K562 (cell line): Measurements from ENCODE around the gene ZNF615. TPM values are rescaled to one million over a fixed set of nuclear protein-coding genes. Genes with fewer than 3 reads are reported as not detected.

Source experiments
- CBFA2T2 ChIP-seq: fragments of 450-650 bp; conservative IDR thresholded peaks from 2 replicates; pipeline ENCODE4 v1.6.1; 2017; ENCODE audit warnings: mild to moderate bottlenecking
- ELF1 ChIP-seq: fragments of 200-800 bp; sonication (Bioruptor generic); IDR thresholded peaks from 2 replicates; pipeline ENCODE4 v1.6.1; 2016; ENCODE audit warnings: missing genetic modification characterization, missing compliant biosample characterization
- ERF ChIP-seq: fragments of 450-650 bp; formaldehyde crosslinking; IDR thresholded peaks from 2 replicates; pipeline ENCODE4 v1.4.0; 2020; ENCODE audit warnings: mild to moderate bottlenecking, mixed read lengths
- ETV1 ChIP-seq: fragments of 450-650 bp; conservative IDR thresholded peaks from 2 replicates; pipeline ENCODE4 v1.6.1; 2016; ENCODE audit warnings: missing genetic modification characterization, control low read depth, low read depth, missing compliant biosample characterization
- ETV6 ChIP-seq, 3 experiments: fragments of 150-350 bp in 1 of 3; sonication (generic) in 1 of 3; formaldehyde crosslinking in 1 of 3; IDR thresholded peaks; 2 replicates each; pipeline versions ENCODE4 v1.6.1 to v1.8.0; 2014 to 2022; ENCODE audit warnings: borderline replicate concordance in 2 of 3, low read depth in 2 of 3, antibody characterized with exemption in 1 of 3, low read length in 1 of 3, mild to moderate bottlenecking in 1 of 3, missing genetic modification reagents in 1 of 3
- FOSL1 ChIP-seq: fragments of 200-800 bp; sonication (Bioruptor generic); conservative IDR thresholded peaks from 2 replicates; pipeline ENCODE4 v1.6.1; 2016; ENCODE audit warnings: missing genetic modification characterization, missing compliant biosample characterization
- FOXJ2 ChIP-seq: fragments of 200-800 bp; sonication (Bioruptor generic); IDR thresholded peaks from 2 replicates; pipeline ENCODE4 v1.6.1; 2016; ENCODE audit warnings: missing genetic modification characterization, missing compliant biosample characterization
- ILK ChIP-seq: fragments of 450-650 bp; IDR thresholded peaks from 2 replicates; pipeline ENCODE4 v1.6.1; 2016; ENCODE audit warnings: missing genetic modification characterization, low read depth, mild to moderate bottlenecking, missing compliant biosample characterization, moderate library complexity, borderline replicate concordance
- KAT7 ChIP-seq: sonication (generic); formaldehyde crosslinking; IDR thresholded peaks from 2 replicates; pipeline ENCODE4 v1.8.0; 2022; ENCODE audit warnings: missing genetic modification reagents, mild to moderate bottlenecking, borderline replicate concordance
- KAT8 ChIP-seq: fragments of 450-650 bp; IDR thresholded peaks from 2 replicates; pipeline ENCODE4 v1.6.1; 2016; ENCODE audit warnings: low read depth, mild to moderate bottlenecking
- KLF16 ChIP-seq: IDR thresholded peaks from 2 replicates; pipeline ENCODE4 v1.6.1; 2016; ENCODE audit warnings: antibody characterized with exemption
- NCOA2 ChIP-seq, 2 experiments: fragments of 450-650 bp; IDR thresholded peaks; 2 replicates each; pipeline ENCODE4 v1.6.1; 2018; ENCODE audit warnings: mild to moderate bottlenecking in 2 of 2, moderate library complexity in 1 of 2; ENCODE audit not compliant: partially characterized antibody in 2 of 2
- PML ChIP-seq: IDR thresholded peaks from 2 replicates; pipeline ENCODE4 v1.6.1; 2012; ENCODE audit warnings: low read length, inconsistent platforms
- RAD51 ChIP-seq: fragments of 450-650 bp; IDR thresholded peaks from 2 replicates; pipeline ENCODE4 v1.7.1; 2016; ENCODE audit warnings: low read depth, mild to moderate bottlenecking, borderline replicate concordance
- SAP30 ChIP-seq: fragments of 200-600 bp; sonication (generic); IDR thresholded peaks from 2 replicates; pipeline ENCODE4 v1.6.1; 2012; ENCODE audit warnings: borderline replicate concordance, low read depth, mild to moderate bottlenecking, moderate library complexity, low read length, control low read depth, inconsistent platforms; ENCODE audit not compliant: insufficient read depth, poor library complexity, severe bottlenecking
- TAL1 ChIP-seq: fragments of 450-650 bp; IDR thresholded peaks from 2 replicates; pipeline ENCODE4 v1.6.1; 2016; ENCODE audit warnings: mild to moderate bottlenecking
- TCF7 ChIP-seq: sonication (generic); IDR thresholded peaks from 2 replicates; pipeline ENCODE4 v1.6.1; 2016; ENCODE audit warnings: antibody characterized with exemption, borderline replicate concordance
- TEAD2 ChIP-seq: fragments of 450-650 bp; IDR thresholded peaks from 2 replicates; pipeline ENCODE4 v1.6.1; 2016; ENCODE audit warnings: missing genetic modification characterization, control low read depth, missing compliant biosample characterization
- TRIM24 ChIP-seq, 2 experiments: fragments of 450-650 bp; IDR thresholded peaks; 2 replicates each; pipeline ENCODE4 v1.6.1; 2016
- ZNF175 ChIP-seq: fragments of 200-800 bp; sonication (Bioruptor generic); IDR thresholded peaks from 2 replicates; pipeline ENCODE4 v1.6.1; 2016; ENCODE audit warnings: low read depth, mild to moderate bottlenecking, missing genetic modification characterization, missing compliant biosample characterization
- ZNF239 ChIP-seq: fragments of 250-450 bp; sonication (Bioruptor Pico); IDR thresholded peaks from 2 replicates; pipeline ENCODE4 v1.4.0; 2020; ENCODE audit warnings: mild to moderate bottlenecking
- ZNF57 ChIP-seq: fragments of 450-650 bp; formaldehyde crosslinking; IDR thresholded peaks from 2 replicates; pipeline ENCODE4 v1.4.0; 2020; ENCODE audit warnings: mild to moderate bottlenecking, moderate library complexity
- ZNF584 ChIP-seq: fragments of 200-800 bp; sonication (Bioruptor generic); IDR thresholded peaks from 2 replicates; pipeline ENCODE4 v1.6.1; 2016; ENCODE audit warnings: low read depth, mild to moderate bottlenecking, missing genetic modification characterization, missing compliant biosample characterization
- ZNF695 ChIP-seq: fragments of 450-650 bp; formaldehyde crosslinking; IDR thresholded peaks from 2 replicates; pipeline ENCODE4 v1.4.0; 2020; ENCODE audit warnings: mild to moderate bottlenecking, moderate library complexity
- polyA plus RNA-seq, 8 experiments: library from polyadenylated mRNA; depleted of rRNA in 4 of 8; stranded (reverse) in 5 of 8; unstranded in 3 of 8; fragments of >200 nt; fragmentation: Nextera tagmentation in 2 of 8; fragmentation: Illumina TruSeq in 1 of 8; extraction: Ambion mirVana in 2 of 8; extraction: Trizol in 1 of 8; gene quantifications; 2 replicates each; pipeline versions ENCODE4 v1.2.1 to v1.2.3, GENCODE V29; 2011 to 2014; ENCODE audit warnings: inconsistent platforms in 1 of 8, missing spikeins in 1 of 8
- total RNA-seq, 7 experiments: library from RNA; depleted of rRNA in 6 of 7; stranded (reverse); fragments of >200 nt in 6 of 7; fragmentation: Illumina TruSeq in 2 of 7; extraction: Trizol in 2 of 7; gene quantifications; 2 replicates each; pipeline versions ENCODE4 v1.2.1 to v1.2.3, GENCODE V29; 2011 to 2021; ENCODE audit warnings: low replicate concordance in 1 of 7
- TF ChIP-seq, protein P1 (sequence below): fragments of 250-450 bp; sonication (Bioruptor Pico); IDR thresholded peaks from 2 replicates; pipeline ENCODE4 v1.4.0; 2020; ENCODE audit warnings: mild to moderate bottlenecking, moderate library complexity

The ZNF615 gene
- total and polyA plus RNA-seq, 9 of the 15 experiments (the other 6 are each of a cell fraction or from before 2014, with no cell fraction given) = 1.2 to 4.4 (median 2.7) TPM

GRCh38 chr19:52028027-52028779, 20.2 kb upstream of the ZNF615 start, which contains the start of gene ZNF614 (continued):
- TF ChIP-seq TAL1 (no peak), FOXJ2 (tag) (peak; percentile 67), TRIM24 (IDR thresholded peaks at IDR 0.05) (peak in 1 of 2 experiments; percentile 33; a peak in 1 of 4 replicates), ETV6 (IDR thresholded peaks at IDR 0.05; ENCODE audit: borderline replicate concordance in 1 of 2, low read depth in 2 of 2, low read length in 1 of 2) (no peak), ETV6 (CRISPR knock-in tag; IDR thresholded peaks at IDR 0.05; ENCODE audit: borderline replicate concordance) (0 out of 2 replicates have a peak, but pooled peaks have one; percentile 38), ILK (tag) (no peak), ZNF239 (CRISPR knock-in tag) (no peak), KLF16 (no peak), ELF1 (no peak; the same call in 1 of the 2 replicates), KAT8 (peak; percentile 86; the same call in 1 of the 2 replicates), TCF7 (peak; percentile 23; the same call in 1 of the 2 replicates), ERF (CRISPR knock-in tag) (0 out of 2 replicates have a peak, but pooled peaks have one; percentile 23), ZNF584 (CRISPR knock-in tag) (no peak), NCOA2 (IDR thresholded peaks at IDR 0.05; ENCODE audit: partially characterized antibody in 2 of 2) (no peak), KAT7 (CRISPR knock-in tag) (peak; percentile 93; the same call in 1 of the 2 replicates), CBFA2T2 (no peak), ZNF175 (CRISPR knock-in tag) (peak; percentile 74; the same call in 1 of the 2 replicates), SAP30 (peak; percentile 84), ETV1 (tag) (no peak), ZNF57 (CRISPR knock-in tag) (no peak), PML (0 out of 2 replicates have a peak, but pooled peaks have one; percentile 40), RAD51 (no peak), FOSL1 (tag) (peak; percentile 71), TEAD2 (tag) (no peak), ZNF695 (CRISPR knock-in tag) (no peak)
- TF ChIP-seq, protein P1, sequence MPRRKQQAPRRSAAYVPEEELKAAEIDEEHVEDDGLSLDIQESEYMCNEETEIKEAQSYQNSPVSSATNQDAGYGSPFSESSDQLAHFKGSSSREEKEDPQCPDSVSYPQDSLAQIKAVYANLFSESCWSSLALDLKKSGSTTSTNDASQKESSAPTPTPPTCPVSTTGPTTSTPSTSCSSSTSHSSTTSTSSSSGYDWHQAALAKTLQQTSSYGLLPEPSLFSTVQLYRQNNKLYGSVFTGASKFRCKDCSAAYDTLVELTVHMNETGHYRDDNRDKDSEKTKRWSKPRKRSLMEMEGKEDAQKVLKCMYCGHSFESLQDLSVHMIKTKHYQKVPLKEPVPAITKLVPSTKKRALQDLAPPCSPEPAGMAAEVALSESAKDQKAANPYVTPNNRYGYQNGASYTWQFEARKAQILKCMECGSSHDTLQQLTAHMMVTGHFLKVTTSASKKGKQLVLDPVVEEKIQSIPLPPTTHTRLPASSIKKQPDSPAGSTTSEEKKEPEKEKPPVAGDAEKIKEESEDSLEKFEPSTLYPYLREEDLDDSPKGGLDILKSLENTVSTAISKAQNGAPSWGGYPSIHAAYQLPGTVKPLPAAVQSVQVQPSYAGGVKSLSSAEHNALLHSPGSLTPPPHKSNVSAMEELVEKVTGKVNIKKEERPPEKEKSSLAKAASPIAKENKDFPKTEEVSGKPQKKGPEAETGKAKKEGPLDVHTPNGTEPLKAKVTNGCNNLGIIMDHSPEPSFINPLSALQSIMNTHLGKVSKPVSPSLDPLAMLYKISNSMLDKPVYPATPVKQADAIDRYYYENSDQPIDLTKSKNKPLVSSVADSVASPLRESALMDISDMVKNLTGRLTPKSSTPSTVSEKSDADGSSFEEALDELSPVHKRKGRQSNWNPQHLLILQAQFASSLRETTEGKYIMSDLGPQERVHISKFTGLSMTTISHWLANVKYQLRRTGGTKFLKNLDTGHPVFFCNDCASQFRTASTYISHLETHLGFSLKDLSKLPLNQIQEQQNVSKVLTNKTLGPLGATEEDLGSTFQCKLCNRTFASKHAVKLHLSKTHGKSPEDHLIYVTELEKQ (CRISPR knock-in tag) = no peak
